K562 (cell line): ENCODE measurements around the gene TMPRSS9. TPM values are rescaled to one million over a fixed set of nuclear protein-coding genes. Genes with fewer than 3 reads are reported as not detected.

Source experiments
- ATAC-seq: fragments of 200-7000 bp; cut with Tn5 transposase; 3 replicates; pipeline ENCODE4 v1.9.1; 2020; ENCODE audit warnings: moderate library complexity
- BruUV-seq: library from RNA; stranded (reverse); fragments of 400-500 nt; replicated peaks from 2 replicates; lab custom pipeline; 2021; lab: Mats Ljungman, UMichigan
- CTCF ChIA-PET: fragments of 300-600 bp; formaldehyde crosslinking; extraction: SDS; loops from one replicate; lab custom pipeline; 2021; ENCODE audit warnings: low intra/inter-chr PET ratio; lab: Yijun Ruan, JAX
- POLR2A ChIA-PET: fragments of 300-600, 350-650 bp; sonication (Branson Sonifier 250); formaldehyde crosslinking; extraction: SDS; loops from one replicate; lab custom pipeline; 2021; ENCODE audit warnings: antibody characterized with exemption, inconsistent platforms; lab: Yijun Ruan, JAX
- DNase-seq, 4 experiments: peaks; one replicate each; pipeline versions ENCODE4 v3.0.0 to v3.0.0-alpha.2; 2011 to 2018; ENCODE audit warnings: low spot score in 3 of 4, mixed read lengths in 3 of 4; ENCODE audit errors: extremely low read depth in 1 of 4
- FAIRE-seq: peaks from 2 replicates; lab custom pipeline; 2011; peaks lifted over from hg19 to GRCh38; lab: Jason Lieb, UNC
- H2AFZ ChIP-seq: 2 replicates; pipeline ENCODE4 v1.6.0; 2011; ENCODE audit warnings: low read depth, low read length, control low read depth, inconsistent platforms
- H3K27ac ChIP-seq: fragments of 200-600 bp; 3 replicates; pipeline ENCODE4 v1.8.0; 2011; ENCODE audit warnings: low read depth, mild to moderate bottlenecking, control low read depth, inconsistent platforms, low read length, moderate library complexity, mixed read lengths; ENCODE audit errors: extremely low read depth
- H3K27me3 ChIP-seq, 2 experiments: fragments of 300-600 bp in 1 of 2; 2 replicates in 1 of 2; 3 replicates in 1 of 2; pipeline versions ENCODE4 v1.6.0 to v1.8.0; 2011; ENCODE audit warnings: inconsistent platforms in 2 of 2, low read length in 2 of 2, mild to moderate bottlenecking in 1 of 2, mixed read lengths in 1 of 2, moderate library complexity in 1 of 2; ENCODE audit not compliant: control insufficient read depth in 2 of 2, insufficient read depth in 2 of 2
- H3K36me3 ChIP-seq: fragments of 300-600 bp; 3 replicates; pipeline ENCODE4 v1.8.0; 2011; ENCODE audit warnings: mild to moderate bottlenecking, low read length, inconsistent platforms; ENCODE audit not compliant: control insufficient read depth, insufficient read depth
- H3K4me1 ChIP-seq, 2 experiments: fragments of 200-600 bp in 1 of 2; replicated peaks in 1 of 2; 2 replicates in 1 of 2; 3 replicates in 1 of 2; pipeline versions ENCODE4 v1.5.1 to v1.8.0; 2011; ENCODE audit warnings: inconsistent platforms in 2 of 2, low read length in 2 of 2, mild to moderate bottlenecking in 1 of 2, mixed read lengths in 1 of 2, moderate library complexity in 1 of 2; ENCODE audit not compliant: control insufficient read depth in 2 of 2, insufficient read depth in 2 of 2
- H3K4me2 ChIP-seq: 2 replicates; pipeline ENCODE4 v1.6.1; 2011; ENCODE audit warnings: low read length, control low read depth, inconsistent platforms, mixed read lengths; ENCODE audit not compliant: insufficient read depth
- H3K4me3 ChIP-seq: fragments of 200-600 bp; sonication (generic), shearing (Covaris generic); 2 replicates; pipeline ENCODE4 v1.5.1; 2016; ENCODE audit warnings: control low read depth, inconsistent platforms
- H3K79me2 ChIP-seq: fragments of 200-600 bp; 3 replicates; pipeline ENCODE4 v1.8.0; 2011; ENCODE audit warnings: low read length, inconsistent platforms; ENCODE audit not compliant: control insufficient read depth, insufficient read depth
- H3K9ac ChIP-seq, 2 experiments: 2 replicates each; pipeline versions ENCODE4 v1.6.0 to v1.6.1; 2011; ENCODE audit warnings: low read depth in 2 of 2, low read length in 2 of 2, control low read depth in 1 of 2, inconsistent platforms in 1 of 2, mild to moderate bottlenecking in 1 of 2, mixed read lengths in 1 of 2; ENCODE audit not compliant: insufficient read depth in 1 of 2
- H3K9me1 ChIP-seq: one replicate; pipeline ENCODE4 v1.6.0; 2011; ENCODE audit warnings: inconsistent platforms, mild to moderate bottlenecking, low read length, moderate library complexity; ENCODE audit not compliant: control insufficient read depth, insufficient read depth
- H3K9me3 ChIP-seq: replicated peaks from 2 replicates; pipeline ENCODE4 v1.5.1; 2011; ENCODE audit warnings: low read depth, low read length, inconsistent platforms; ENCODE audit not compliant: control insufficient read depth, insufficient read depth
- H4K20me1 ChIP-seq: replicated peaks from 2 replicates; pipeline ENCODE4 v1.6.1; 2011; ENCODE audit warnings: low read length, inconsistent platforms, mixed read lengths; ENCODE audit not compliant: control insufficient read depth, insufficient read depth
- ATF7 ChIP-seq: fragments of 450-650 bp; IDR thresholded peaks from 2 replicates; pipeline ENCODE4 v1.7.1; 2014; ENCODE audit warnings: mild to moderate bottlenecking, moderate library complexity
- CEBPB ChIP-seq: fragments of 450-650 bp; IDR thresholded peaks from 2 replicates; pipeline ENCODE4 v1.6.1; 2016; ENCODE audit warnings: missing genetic modification characterization, missing compliant biosample characterization
- DMBX1 ChIP-seq: fragments of 250-450 bp; sonication (Bioruptor Pico); IDR thresholded peaks from 2 replicates; pipeline ENCODE4 v1.8.0; 2022; ENCODE audit warnings: inconsistent platforms, mild to moderate bottlenecking, moderate library complexity, borderline replicate concordance
- EHMT2 ChIP-seq: fragments of 450-650 bp; IDR thresholded peaks from 2 replicates; pipeline ENCODE4 v1.6.1; 2018; ENCODE audit warnings: antibody characterized with exemption
- ETV1 ChIP-seq: fragments of 450-650 bp; conservative IDR thresholded peaks from 2 replicates; pipeline ENCODE4 v1.6.1; 2016; ENCODE audit warnings: missing genetic modification characterization, control low read depth, low read depth, missing compliant biosample characterization
- FOXJ3 ChIP-seq: sonication (generic); formaldehyde crosslinking; IDR thresholded peaks from 2 replicates; pipeline ENCODE4 v1.4.0; 2020; ENCODE audit warnings: mild to moderate bottlenecking, missing genetic modification reagents
- HMGN3 ChIP-seq: IDR thresholded peaks from 2 replicates; pipeline ENCODE4 v1.6.1; 2011; ENCODE audit warnings: borderline replicate concordance, low read depth, mild to moderate bottlenecking, mixed read lengths, low read length; ENCODE audit not compliant: insufficient read length; ENCODE audit errors: extremely low read depth
- KDM2B ChIP-seq: fragments of 250-450 bp; sonication (Bioruptor Pico); IDR thresholded peaks from 2 replicates; pipeline ENCODE4 v1.8.0; 2021; ENCODE audit warnings: mild to moderate bottlenecking, moderate library complexity
- NR2C1 ChIP-seq, 2 experiments: fragments of 450-650 bp; IDR thresholded peaks; 2 replicates each; pipeline ENCODE4 v1.6.1; 2017; ENCODE audit warnings: mild to moderate bottlenecking in 2 of 2, antibody characterized with exemption in 1 of 2, inconsistent platforms in 1 of 2, missing compliant biosample characterization in 1 of 2, missing genetic modification characterization in 1 of 2
- POLR2G ChIP-seq: fragments of 200-400 bp; formaldehyde crosslinking; IDR thresholded peaks from 2 replicates; pipeline ENCODE4 v1.6.1; 2017; ENCODE audit warnings: low read depth, mild to moderate bottlenecking, antibody characterized with exemption, low read length, moderate library complexity
- RBFOX2 ChIP-seq: fragments of 200-400 bp; formaldehyde crosslinking; IDR thresholded peaks from 2 replicates; pipeline ENCODE4 v1.6.1; 2017; ENCODE audit warnings: low read depth, mild to moderate bottlenecking, low read length, moderate library complexity
- SP1 ChIP-seq: sonication (generic); formaldehyde crosslinking; IDR thresholded peaks from 2 replicates; pipeline ENCODE4 v1.8.1; 2022; ENCODE audit warnings: mild to moderate bottlenecking, missing genetic modification reagents
- TEAD1 ChIP-seq, 2 experiments: fragments of 450-650 bp in 1 of 2; sonication (generic) in 1 of 2; formaldehyde crosslinking; IDR thresholded peaks; 2 replicates each; pipeline versions ENCODE4 v1.4.0 to v1.8.0; 2020 to 2022; ENCODE audit warnings: mild to moderate bottlenecking in 2 of 2, missing genetic modification reagents in 1 of 2
- XRCC4 ChIP-seq: IDR thresholded peaks from one replicate; pipeline ENCODE4 v1.6.1; 2011; ENCODE audit not compliant: insufficient read depth, insufficient read length; ENCODE audit errors: extremely low read depth
- ZFX ChIP-seq: sonication (generic); formaldehyde crosslinking; IDR thresholded peaks from 2 replicates; pipeline ENCODE4 v1.8.0; 2022; ENCODE audit warnings: mild to moderate bottlenecking, missing genetic modification reagents, moderate library complexity
- ZKSCAN3 ChIP-seq: fragments of 250-450 bp; sonication (Bioruptor Pico); IDR thresholded peaks from 2 replicates; pipeline ENCODE4 v1.4.0; 2020
- ZNF699 ChIP-seq: fragments of 250-450 bp; sonication (Bioruptor Pico); IDR thresholded peaks from 2 replicates; pipeline ENCODE4 v1.8.0; 2021; ENCODE audit warnings: mild to moderate bottlenecking, moderate library complexity; ENCODE audit not compliant: insufficient replicate concordance
- WGBS: fragments of 100-300 bp; shearing (Covaris generic); methylation state at CpG from one replicate; pipeline ENCODE4 v1.1.6; 2016; ENCODE audit warnings: low coverage, mixed read lengths; ENCODE audit not compliant: insufficient coverage; ENCODE audit errors: missing lambda C conversion rate; 5-methylcytosine and 5-hydroxymethylcytosine counted together
- in situ Hi-C: fragments of 300-500 bp; cut with MboI; formaldehyde crosslinking; loops from 4 replicates; pipeline ENCODE4 v1.15.0; 2018; ENCODE audit warnings: inconsistent platforms, mixed read lengths
- intact Hi-C: fragments of 100-400 bp; cut with micrococcal nuclease; formaldehyde crosslinking; loops from 2 replicates; pipeline ENCODE4 v1.14.2; 2022
- polyA plus RNA-seq, 8 experiments: library from polyadenylated mRNA; depleted of rRNA in 4 of 8; stranded (reverse) in 5 of 8; unstranded in 3 of 8; fragments of >200 nt; fragmentation: Nextera tagmentation in 2 of 8; fragmentation: Illumina TruSeq in 1 of 8; extraction: Ambion mirVana in 2 of 8; extraction: Trizol in 1 of 8; gene quantifications; 2 replicates each; pipeline versions ENCODE4 v1.2.1 to v1.2.3, GENCODE V29; 2011 to 2014; ENCODE audit warnings: inconsistent platforms in 1 of 8, missing spikeins in 1 of 8
- total RNA-seq, 7 experiments: library from RNA; depleted of rRNA in 6 of 7; stranded (reverse); fragments of >200 nt in 6 of 7; fragmentation: Illumina TruSeq in 2 of 7; extraction: Trizol in 2 of 7; gene quantifications; 2 replicates each; pipeline versions ENCODE4 v1.2.1 to v1.2.3, GENCODE V29; 2011 to 2021; ENCODE audit warnings: low replicate concordance in 1 of 7
- TF ChIP-seq, protein P1 (sequence below), 3 experiments: fragments of 200-800 bp in 1 of 3; sonication (Bioruptor generic) in 1 of 3; sonication (generic) in 1 of 3; formaldehyde crosslinking in 1 of 3; IDR thresholded peaks; 2 replicates each; pipeline versions ENCODE4 v1.6.1 to v1.8.0; 2016 to 2022; ENCODE audit warnings: mild to moderate bottlenecking in 2 of 3, missing compliant biosample characterization in 2 of 3, missing genetic modification characterization in 2 of 3, missing genetic modification reagents in 1 of 3

Gene TMPRSS9
- total and polyA plus RNA-seq, 9 of the 15 experiments (the other 6 are each of a cell fraction or from before 2014, with no cell fraction given), result 0.01 to 0.03 TPM; not detected in 7

DNA sequence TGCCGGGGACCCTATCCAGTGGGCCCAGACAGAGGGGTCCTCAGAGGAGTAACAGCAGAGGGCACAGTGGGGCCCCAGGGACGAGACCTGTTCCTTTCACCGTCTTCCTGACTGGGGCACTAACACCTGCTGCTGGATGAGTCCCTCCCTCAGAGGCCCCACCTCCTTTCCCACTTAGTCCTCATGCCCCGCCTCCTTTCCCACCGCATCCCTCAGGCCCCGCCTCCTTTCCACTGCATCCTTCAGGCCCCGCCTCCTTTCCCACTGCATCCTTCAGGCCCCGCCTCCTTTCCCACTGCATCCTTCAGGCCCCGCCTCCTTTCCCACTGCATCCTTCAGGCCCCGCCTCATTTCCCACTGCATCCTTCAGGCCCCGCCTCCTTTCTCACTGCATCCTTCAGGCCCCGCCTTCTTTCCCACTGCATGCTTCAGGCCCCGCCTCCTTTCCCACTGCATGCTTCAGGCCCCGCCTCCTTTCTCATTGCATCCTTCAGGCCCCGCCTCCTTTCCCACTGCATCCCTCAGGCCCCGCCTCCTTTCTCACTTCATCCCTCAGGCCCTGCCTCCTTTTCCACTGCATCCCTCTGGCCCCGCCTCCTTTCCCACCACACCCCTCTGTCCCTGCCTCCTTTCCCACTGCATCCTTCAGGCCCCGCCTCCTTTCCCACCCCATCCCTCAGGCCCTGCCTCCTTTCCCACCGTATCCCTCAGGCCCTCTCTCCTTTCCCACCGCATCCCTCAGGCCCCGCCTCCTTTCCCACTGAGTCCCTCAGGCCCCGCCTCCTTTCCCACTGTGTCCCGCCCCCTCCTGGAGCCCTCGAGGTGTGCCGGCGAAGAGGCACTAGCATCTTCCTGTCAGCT, 24.8 kb upstream of the TMPRSS9 start:
- ChIA-PET POLR2A (interaction anchor here (0.6 to 0.7 kb wide), 2 partner anchors 38 to 120 kb away, joined by 3 read pairs; no protein-coding TSS in a partner anchor), CTCF (no interaction called here)
- no peak overlapping the region for H3K4me2 ChIP-seq
- peaks cover 14 to 73% of the 10 kb centered on the region in 2 experiments; a peak in 4 of 5 replicates for H3K4me1 ChIP-seq
- no peaks in the 10 kb centered on the region for H3K27me3 ChIP-seq
- ATAC-seq, result no peak
- peak overlapping the region; percentile 13; the same call in 1 of the 3 replicates for H3K27ac ChIP-seq
- H4K20me1 ChIP-seq, result no peaks in the 10 kb centered on the region
- H3K9me1 ChIP-seq, result no peaks in the 10 kb centered on the region
- no peak for FAIRE-seq
- peak in 2 of 4 experiments; percentile 71 to 73 for DNase-seq
- in situ Hi-C loops (no loop called here), intact Hi-C loops (no loop called here)
- no peak overlapping the region for H2AFZ ChIP-seq
- H3K9ac ChIP-seq, result no peak overlapping the region
- H3K4me3 ChIP-seq, result no peak overlapping the region
- WGBS, result 90% methylated on average over 17 of the region's 26 CpGs
- H3K9me3 ChIP-seq, result peaks cover 2% of the 10 kb centered on the region
- no TSS peak for BruUV-seq
- H3K79me2 ChIP-seq, result peaks cover 65% of the 10 kb centered on the region
- H3K36me3 ChIP-seq, result peaks cover 30% of the 10 kb centered on the region; the same call in 2 of the 3 replicates
- TF ChIP-seq ZKSCAN3 (no peak), KDM2B (CRISPR knock-in tag) (no peak), NR2C1 (IDR thresholded peaks at IDR 0.05) (no peak), NR2C1 (tag; IDR thresholded peaks at IDR 0.05) (no peak), ZFX (CRISPR knock-in tag) (0 out of 2 replicates have a peak, but pooled peaks have one; percentile 23), EHMT2 (no peak), ETV1 (tag) (no peak), DMBX1 (CRISPR knock-in tag) (no peak), HMGN3 (no peak), RBFOX2 (peak; percentile 23; the same call in 1 of the 2 replicates), ZNF699 (no peak), TEAD1 (CRISPR knock-in tag; IDR thresholded peaks at IDR 0.05) (peak in 1 of 2 experiments; percentile 59; a peak in 1 of 4 replicates), SP1 (peak; percentile 88), ATF7 (no peak), CEBPB (tag) (no peak), POLR2G (no peak), FOXJ3 (CRISPR knock-in tag) (no peak), XRCC4 (no peak)
- TF ChIP-seq, protein P1, sequence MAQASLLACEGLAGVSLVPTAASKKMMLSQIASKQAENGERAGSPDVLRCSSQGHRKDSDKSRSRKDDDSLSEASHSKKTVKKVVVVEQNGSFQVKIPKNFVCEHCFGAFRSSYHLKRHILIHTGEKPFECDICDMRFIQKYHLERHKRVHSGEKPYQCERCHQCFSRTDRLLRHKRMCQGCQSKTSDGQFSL (CRISPR knock-in tag; IDR thresholded peaks at IDR 0.05), result no peak
- TF ChIP-seq, protein P1 (tag; IDR thresholded peaks at IDR 0.05), result no peak
